Tibial artery (tissue), 4 donors: ENCODE measurements around the gene PSMA2.

Experiments used
- DNase-seq, 2 donors: peaks; one replicate each; pipeline ENCODE4 v3.0.0-alpha.2; 2019
- H3K27ac ChIP-seq, 2 donors: fragments of 200-600 bp; sonication (generic) in 1 of 2; 1 replicate in 1 of 2; 2 replicates in 1 of 2; pipeline ENCODE4 v1.5.1; 2018 to 2019; ENCODE audit warnings: mild to moderate bottlenecking in 1 of 2
- H3K27me3 ChIP-seq, 2 donors: fragments of 200-600 bp; sonication (generic) in 1 of 2; one replicate each; pipeline versions ENCODE4 v1.5.1 to v1.6.0; 2016 to 2019
- H3K36me3 ChIP-seq, 3 donors: fragments of 200-600 bp; sonication (generic) in 2 of 3; one replicate each; pipeline ENCODE4 v1.5.1; 2016 to 2019; ENCODE audit warnings: mild to moderate bottlenecking in 2 of 3
- H3K4me1 ChIP-seq, 4 donors: fragments of 200-600 bp; sonication (generic) in 2 of 4; 1 replicate in 3 of 4; 2 replicates in 1 of 4; pipeline ENCODE4 v1.5.1; 2016 to 2019
- H3K4me3 ChIP-seq, 2 donors: fragments of 200-600 bp; sonication (generic) in 1 of 2; 1 replicate in 1 of 2; 2 replicates in 1 of 2; pipeline ENCODE4 v1.5.1; 2018 to 2019; ENCODE audit warnings: mild to moderate bottlenecking in 2 of 2
- H3K9me3 ChIP-seq, 3 donors: fragments of 200-600 bp; sonication (generic) in 1 of 3; one replicate each; pipeline ENCODE4 v1.5.1; 2016 to 2019
- intact Hi-C: fragments of 100-400 bp; cut with DNase I; formaldehyde crosslinking; loops from one replicate; pipeline ENCODE4 v1.15.0; 2023; ENCODE audit warnings: low total_unique reads
- TF ChIP-seq, protein P1 (sequence below), 2 experiments: fragments of 200-600 bp in 1 of 2; fragments of 450-650 bp in 1 of 2; IDR thresholded peaks; one replicate each; pipeline ENCODE4 v1.5.1; 2017 to 2019; ENCODE audit warnings: antibody characterized with exemption in 2 of 2, mild to moderate bottlenecking in 1 of 2, moderate library complexity in 1 of 2

The PSMA2 gene

DNA sequence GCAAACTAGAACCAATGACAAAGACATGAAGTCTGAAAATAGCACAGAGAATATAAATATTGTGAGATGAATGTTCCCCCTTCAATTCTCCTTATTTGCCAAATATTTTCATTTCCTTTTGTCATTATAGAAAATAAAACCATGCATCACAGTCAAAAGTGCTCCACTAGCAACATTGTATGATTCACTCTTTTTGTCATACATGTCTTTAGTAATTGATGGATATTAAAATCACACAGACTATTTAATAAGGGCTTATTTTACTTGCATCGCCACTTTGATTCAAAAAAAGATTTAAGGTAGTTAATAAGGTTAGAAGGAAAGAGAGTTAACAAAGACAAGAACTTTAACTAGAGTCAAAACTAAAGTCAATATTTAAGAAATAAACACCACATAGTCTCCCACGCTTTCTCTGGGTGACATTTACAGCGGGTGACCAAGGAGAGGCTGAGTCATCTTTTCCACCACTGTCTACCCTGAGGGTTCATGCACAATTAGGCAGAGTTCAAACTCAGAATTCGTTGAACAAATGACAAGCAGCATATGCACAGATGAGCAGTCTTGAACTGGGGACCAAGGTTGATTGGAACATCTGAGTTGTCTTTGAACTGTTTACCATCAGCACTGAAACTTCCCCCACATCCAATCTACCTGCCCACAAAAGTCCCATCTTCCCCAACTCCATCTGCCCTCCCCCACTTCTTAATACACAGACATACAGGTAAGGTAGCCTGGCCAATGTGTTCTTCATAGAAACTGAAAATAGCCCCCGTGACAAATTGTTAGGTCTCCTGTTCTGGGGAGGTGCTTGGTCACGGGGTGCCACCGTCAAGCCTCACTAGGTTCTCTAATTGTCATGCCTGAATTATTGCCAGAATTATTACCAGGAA lies 62.6 kb downstream of the PSMA2 start:
- intact Hi-C loops: no loop called here
- DNase-seq: no peak

DNA sequence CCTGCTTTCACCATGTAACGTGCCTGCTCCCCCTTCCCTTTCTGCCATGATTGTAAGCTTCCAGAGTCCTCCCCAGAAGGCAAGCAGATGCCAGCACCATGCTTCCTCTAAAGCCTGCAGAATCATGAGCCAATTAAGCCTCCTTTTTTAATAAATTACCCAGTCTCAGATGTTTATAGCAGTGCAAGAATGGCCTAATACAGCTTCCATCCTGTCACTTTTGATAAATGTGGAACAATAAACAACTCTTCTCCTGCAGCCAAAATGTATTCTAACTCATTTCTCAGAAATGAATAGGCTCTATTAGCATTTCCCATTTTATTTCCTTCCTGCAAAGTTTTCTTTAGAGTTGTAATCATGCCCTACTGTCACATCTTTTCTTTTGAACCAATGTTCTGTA lies 63.5 kb downstream of the PSMA2 start:
- no peak overlapping the region for H3K27ac ChIP-seq
- no peak for DNase-seq
- TF ChIP-seq, protein P1, sequence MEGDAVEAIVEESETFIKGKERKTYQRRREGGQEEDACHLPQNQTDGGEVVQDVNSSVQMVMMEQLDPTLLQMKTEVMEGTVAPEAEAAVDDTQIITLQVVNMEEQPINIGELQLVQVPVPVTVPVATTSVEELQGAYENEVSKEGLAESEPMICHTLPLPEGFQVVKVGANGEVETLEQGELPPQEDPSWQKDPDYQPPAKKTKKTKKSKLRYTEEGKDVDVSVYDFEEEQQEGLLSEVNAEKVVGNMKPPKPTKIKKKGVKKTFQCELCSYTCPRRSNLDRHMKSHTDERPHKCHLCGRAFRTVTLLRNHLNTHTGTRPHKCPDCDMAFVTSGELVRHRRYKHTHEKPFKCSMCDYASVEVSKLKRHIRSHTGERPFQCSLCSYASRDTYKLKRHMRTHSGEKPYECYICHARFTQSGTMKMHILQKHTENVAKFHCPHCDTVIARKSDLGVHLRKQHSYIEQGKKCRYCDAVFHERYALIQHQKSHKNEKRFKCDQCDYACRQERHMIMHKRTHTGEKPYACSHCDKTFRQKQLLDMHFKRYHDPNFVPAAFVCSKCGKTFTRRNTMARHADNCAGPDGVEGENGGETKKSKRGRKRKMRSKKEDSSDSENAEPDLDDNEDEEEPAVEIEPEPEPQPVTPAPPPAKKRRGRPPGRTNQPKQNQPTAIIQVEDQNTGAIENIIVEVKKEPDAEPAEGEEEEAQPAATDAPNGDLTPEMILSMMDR (IDR thresholded peaks at IDR 0.05): no peak
- peaks cover 0 to 10% (median 0%) of the 10 kb centered on the region in 3 donors for H3K9me3 ChIP-seq
- H3K27me3 ChIP-seq: peaks cover 0 to 7% of the 10 kb centered on the region in 2 donors
- no peaks in the 10 kb centered on the region for H3K36me3 ChIP-seq
- H3K4me1 ChIP-seq: peaks cover 0 to 10% (median 3%) of the 10 kb centered on the region in 4 donors
- no peak overlapping the region for H3K4me3 ChIP-seq
- intact Hi-C loops: no loop called here

More for the DNA sequence above, 62.6 kb downstream of the PSMA2 start:
- H3K36me3 ChIP-seq: no peaks in the 10 kb centered on the region
- H3K9me3 ChIP-seq: peaks cover 0 to 8% (median 0%) of the 10 kb centered on the region in 3 donors
- TF ChIP-seq, protein P1 (IDR thresholded peaks at IDR 0.05): no peak
- H3K4me3 ChIP-seq: no peak overlapping the region
- no peak overlapping the region for H3K27ac ChIP-seq
- peaks cover 0 to 7% of the 10 kb centered on the region in 2 donors for H3K27me3 ChIP-seq
- peaks cover 0 to 10% (median 3%) of the 10 kb centered on the region in 4 donors for H3K4me1 ChIP-seq
